Measurements from ENCODE around the gene TIAM2. TPM values are rescaled to one million over a fixed set of nuclear protein-coding genes. Genes with fewer than 3 reads are reported as not detected.

TIAM2 gene
- total and polyA plus RNA-seq, 2 experiments from 2014 or later: 14.2 to 24.4 TPM

- TF ChIP-seq JUNB (IDR thresholded peaks at IDR 0.05; ENCODE audit: unreplicated experiment): no peak
- TF ChIP-seq REST (IDR thresholded peaks at IDR 0.05; ENCODE audit: unreplicated experiment): no peak
- no peak for TF ChIP-seq STAT1 (IDR thresholded peaks at IDR 0.05; ENCODE audit: unreplicated experiment)
- no peak for TF ChIP-seq ZNF114 (CRISPR knock-in tag; IDR thresholded peaks at IDR 0.05)
- TF ChIP-seq EZH2phosphoT487 (IDR thresholded peaks at IDR 0.05; ENCODE audit: unreplicated experiment): no peak
- no peak for TF ChIP-seq ZNF331 (CRISPR knock-in tag; IDR thresholded peaks at IDR 0.05; ENCODE audit: low read depth)
- TF ChIP-seq EZH2 (IDR thresholded peaks at IDR 0.05; ENCODE audit: low read depth, unreplicated experiment): no peak
- no peak for TF ChIP-seq NANOG (IDR thresholded peaks at IDR 0.05; ENCODE audit: borderline replicate concordance)
- TF ChIP-seq CREB1 (CRISPR knock-in tag; IDR thresholded peaks at IDR 0.05; ENCODE audit: low read depth): no peak
- TF ChIP-seq CTCF (conservative IDR thresholded peaks at IDR 0.05; ENCODE audit: low read depth in 2 of 2): no peak
- TF ChIP-seq ETS1 (IDR thresholded peaks at IDR 0.05): no peak
- no peak for TF ChIP-seq POLR2AphosphoS5 (IDR thresholded peaks at IDR 0.05; ENCODE audit: low read depth)
- no peak for TF ChIP-seq ZNF462 (CRISPR knock-in tag; IDR thresholded peaks at IDR 0.05)
- peak overlapping the region; percentile 98 for H3K27ac Mint-ChIP-seq
- no peak overlapping the region for H2AFZ ChIP-seq
- peaks cover 44% of the 10 kb centered on the region for H3K4me1 Mint-ChIP-seq
- H3K36me3 ChIP-seq (ENCODE audit: insufficient read depth): no peaks in the 10 kb centered on the region; the same call in 1 of the 2 replicates
- no peaks in the 10 kb centered on the region for H4K20me1 ChIP-seq (replicated peaks; ENCODE audit: insufficient read depth)
- H3F3A ChIP-seq (replicated peaks; ENCODE audit: low read depth): no peaks in the 10 kb centered on the region
- peak overlapping the region; percentile 50 for H3K4me2 ChIP-seq
- DNase-seq (ENCODE audit: low spot score) (no peak), ATAC-seq (no peak)
- no peaks in the 10 kb centered on the region for H3K27me3 ChIP-seq (ENCODE audit: insufficient read depth)
- H3K4me1 ChIP-seq (ENCODE audit: insufficient read depth): peaks cover 34% of the 10 kb centered on the region
- H3K9me3 Mint-ChIP-seq: no peaks in the 10 kb centered on the region
- H3K36me3 Mint-ChIP-seq (ENCODE audit: low read depth): peaks cover 15% of the 10 kb centered on the region; the same call in 2 of the 3 replicates
- H3K4me3 Mint-ChIP-seq: peak overlapping the region; percentile 20; the same call in 1 of the 3 replicates
- H3K9me2 ChIP-seq (ENCODE audit: insufficient read depth): no peaks in the 10 kb centered on the region
- no peak overlapping the region for H3K4me3 ChIP-seq
- H3K27me3 Mint-ChIP-seq (ENCODE audit: insufficient read depth, low read depth, poor library complexity): peaks cover 2% of the 10 kb centered on the region
- no peaks in the 10 kb centered on the region for H3K79me2 ChIP-seq (replicated peaks; ENCODE audit: insufficient read depth)
- peak overlapping the region; percentile 76 for H3K27ac ChIP-seq (ENCODE audit: low read depth)
Observed at GRCh38 chr6:155142168-155143028, 147.3 kb downstream of the TIAM2 start.
